CD4-positive, alpha-beta T cell treated with Interleukin-12 subunit alpha and Interleukin-12 subunit beta, for 1 hour (primary cell): Measurements from ENCODE around the gene CEP76.
"Not testable (repeated sequence)": the region's sequence is repeated elsewhere in the genome, so short reads cannot be mapped to it uniquely, and the experiment has no call there.

ENCODE experiments used
- DNase-seq: peaks from one replicate; pipeline ENCODE4 v3.0.0-alpha.2; 2020

CEP76 gene

GRCh38 chr18:12639990-12640880, 62.3 kb downstream of the CEP76 start:
- DNase-seq, result no peak

GRCh38 chr18:12638644-12639124, 63.8 kb downstream of the CEP76 start:
- DNase-seq, result no peak

GRCh38 chr18:12637901-12638643, 64.5 kb downstream of the CEP76 start:
- DNase-seq, result no peak

DNA sequence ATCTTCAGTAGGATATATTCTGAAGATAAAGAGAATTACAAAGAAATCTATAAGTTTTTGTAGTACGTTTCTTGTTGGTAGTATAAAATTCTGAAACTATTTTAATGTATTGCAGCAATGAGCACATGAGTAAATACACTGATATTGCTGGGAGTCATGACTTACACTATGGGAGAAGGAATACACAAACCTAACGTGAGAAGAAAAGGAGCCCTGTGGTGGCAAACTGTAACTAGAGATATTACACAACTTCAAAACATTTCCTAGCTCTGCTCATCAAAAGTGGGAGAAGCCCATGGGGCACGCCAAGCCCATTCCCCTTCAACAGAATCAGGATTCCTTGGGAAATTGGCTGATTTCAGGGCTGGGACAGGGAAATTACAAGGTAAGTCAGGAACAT, 65.1 kb downstream of the CEP76 start:
- no peak for DNase-seq

GRCh38 chr18:12631831-12632477, 70.6 kb downstream of the CEP76 start:
- no peak for DNase-seq

DNA sequence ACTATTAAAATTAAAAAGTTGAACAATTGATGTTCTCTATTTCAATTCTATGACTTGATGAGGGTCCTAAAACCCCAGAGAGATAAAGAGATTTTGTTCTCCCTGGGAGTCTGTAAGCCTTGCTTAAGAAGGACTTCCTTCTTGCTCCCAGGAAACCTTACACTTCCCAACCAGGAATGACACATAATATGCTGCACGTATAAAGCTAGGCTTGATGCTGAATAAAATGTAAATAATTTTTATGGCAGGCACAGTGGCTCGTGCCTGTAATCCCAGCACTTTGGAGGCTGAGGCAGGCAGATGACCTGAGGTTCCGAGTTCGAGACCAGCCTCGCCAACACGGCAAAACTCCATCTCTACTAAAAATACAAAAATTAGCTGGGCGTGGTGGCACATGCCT, 72.4 kb downstream of the CEP76 start:
- DNase-seq, result no peak

DNA sequence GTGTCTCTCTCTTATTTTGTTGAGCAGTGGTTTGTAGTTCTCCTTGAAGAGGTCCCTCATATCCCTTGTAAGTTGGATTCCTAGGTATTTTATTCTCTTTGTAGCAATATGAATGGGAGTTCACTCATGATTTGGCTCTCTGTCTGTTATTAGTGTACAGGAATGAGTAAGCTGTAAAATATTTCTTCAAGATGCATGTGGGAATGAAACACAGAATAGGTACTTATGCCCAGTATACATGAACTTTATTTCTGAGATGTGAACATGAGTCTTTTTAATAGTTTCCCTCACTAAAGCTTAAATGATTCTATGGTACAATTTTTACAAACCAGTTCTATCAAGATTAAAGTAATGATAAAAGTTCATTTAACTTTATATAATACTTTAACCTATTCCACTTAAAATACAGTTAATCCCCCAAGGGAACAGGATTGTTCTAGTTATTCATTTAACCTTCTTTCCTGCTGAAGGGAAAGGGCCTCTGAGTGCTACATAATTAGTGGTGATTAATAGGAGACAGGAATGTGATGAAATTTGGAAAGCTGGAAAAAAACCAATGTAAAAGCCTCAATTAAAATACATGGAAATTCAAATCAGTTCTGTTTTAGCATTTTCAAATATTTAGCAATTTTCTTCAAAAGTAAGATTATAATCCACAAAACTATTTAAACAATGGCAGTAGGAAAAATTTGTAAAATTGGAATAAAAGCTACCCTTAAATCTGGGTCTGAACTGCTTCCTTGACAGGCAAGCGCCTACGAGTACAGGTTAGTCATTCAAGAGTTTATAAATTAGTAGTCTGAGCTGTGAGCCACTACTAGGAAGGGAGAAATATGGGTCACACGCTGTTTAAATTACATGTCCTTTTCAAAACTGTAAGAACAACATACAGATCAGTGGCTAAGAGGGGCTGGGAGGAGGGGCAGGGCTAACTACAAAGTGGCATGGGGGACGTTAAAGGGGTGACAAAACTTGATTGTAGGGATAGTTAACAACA, 73.5 kb downstream of the CEP76 start:
- no peak for DNase-seq

GRCh38 chr18:12627199-12627598, 75.3 kb downstream of the CEP76 start:
- DNase-seq, result not testable (repeated sequence)

DNA sequence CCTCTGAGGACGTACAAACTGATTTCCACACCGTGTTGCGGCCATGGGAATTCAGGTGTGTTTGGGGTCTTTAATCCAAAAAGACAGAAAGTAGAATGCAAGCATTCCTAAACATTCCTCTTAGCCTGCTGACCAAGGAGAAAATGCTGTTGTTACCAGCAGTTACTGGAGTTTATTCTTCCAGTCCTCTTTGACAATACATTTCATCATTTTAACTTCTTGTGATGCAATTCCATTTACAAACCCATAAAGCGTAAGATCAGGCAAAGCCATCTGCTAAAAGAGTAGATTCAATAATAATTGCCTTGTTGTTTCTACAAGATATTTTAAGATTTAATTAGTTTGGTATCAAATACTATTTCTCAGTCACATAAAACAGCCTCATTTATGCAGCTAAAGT, 77.3 kb downstream of the CEP76 start:
- no peak for DNase-seq
